NCI-H345 treated with DMSO at 0.1 percent for 48 hours (cell line): ENCODE results near the gene HORMAD2.
"Not testable (repeated sequence)": the region's sequence is repeated elsewhere in the genome, so short reads cannot be mapped to it uniquely, and the experiment has no call there.

ENCODE experiments used
- DNase-seq: peaks from one replicate; lab custom pipeline; 2025; ENCODE audit not compliant: unreplicated experiment; lab: John Stamatoyannopoulos, UW

The HORMAD2 gene

DNA sequence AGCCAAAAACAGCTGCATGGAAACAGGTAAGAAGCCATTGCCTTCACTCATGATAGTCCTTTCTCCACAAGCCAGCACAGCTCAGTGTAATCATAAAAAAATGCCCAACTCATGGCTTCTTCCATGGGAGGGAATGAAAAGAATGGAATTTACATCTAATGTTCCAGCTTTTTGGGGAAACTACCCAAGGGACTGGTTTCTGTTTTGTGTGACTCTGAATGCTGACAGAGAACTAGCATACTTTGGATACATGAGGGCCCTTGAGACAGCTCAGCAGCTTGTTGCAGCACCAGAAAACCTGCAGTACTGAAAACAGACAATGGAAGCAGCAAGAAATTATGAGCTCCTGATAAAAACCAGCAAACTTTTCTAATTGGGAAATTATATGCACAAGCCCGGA lies 24.2 kb upstream of the HORMAD2 start:
- DNase-seq, result no peak

- no peak for DNase-seq
Measured at GRCh38 chr22:30057375-30057774, 22.9 kb upstream of the HORMAD2 start.

GRCh38 chr22:30059346-30060020 lies 20.8 kb upstream of the HORMAD2 start:
- DNase-seq, result not testable (repeated sequence)

GRCh38 chr22:30061094-30061493 lies 19.2 kb upstream of the HORMAD2 start:
- DNase-seq, result not testable (repeated sequence)

DNA sequence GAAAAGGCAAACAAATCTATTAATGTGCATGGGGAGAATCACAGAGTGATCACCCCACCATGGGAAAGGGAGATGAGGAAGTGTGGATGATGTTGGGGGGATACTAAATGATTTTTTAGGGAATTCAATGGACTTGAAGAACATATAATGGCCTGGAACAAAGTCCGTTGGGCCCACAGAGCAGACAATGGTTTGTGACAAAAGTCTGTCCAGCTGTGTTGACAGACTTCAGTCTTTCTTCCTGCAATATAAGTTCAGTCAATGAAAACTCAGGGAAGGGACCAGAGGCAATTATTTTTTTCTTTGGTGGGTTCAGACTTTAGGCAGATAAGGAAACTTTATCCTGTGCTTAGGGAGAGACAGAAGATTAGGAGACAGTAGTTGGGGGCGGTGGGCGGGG lies 18.0 kb upstream of the HORMAD2 start:
- DNase-seq, result no peak

GRCh38 chr22:30062950-30063349 lies 17.3 kb upstream of the HORMAD2 start:
- no peak for DNase-seq

DNA sequence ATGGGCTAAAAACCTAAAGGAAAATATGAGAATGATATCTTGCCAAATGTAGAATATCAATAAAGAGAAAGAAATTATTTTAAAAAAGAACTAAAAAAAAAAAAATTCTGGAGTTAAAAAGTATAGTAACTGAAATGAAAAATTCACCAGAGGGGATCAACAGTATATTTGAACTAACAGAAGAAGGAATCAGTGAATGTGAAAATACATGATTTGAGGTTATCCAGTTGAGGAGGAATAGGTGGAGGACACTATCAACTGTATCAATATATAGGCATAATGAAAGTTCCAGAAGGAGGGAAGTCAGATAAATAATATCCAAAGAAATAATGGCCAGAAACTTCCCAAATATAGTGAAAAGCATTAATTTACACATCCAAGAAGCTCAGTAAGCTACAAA lies 16.1 kb upstream of the HORMAD2 start:
- DNase-seq, result no peak

GRCh38 chr22:30073743-30074142 lies 6.5 kb upstream of the HORMAD2 start:
- no peak for DNase-seq

GRCh38 chr22:30074147-30074546 lies 6.1 kb upstream of the HORMAD2 start:
- DNase-seq, result no peak

GRCh38 chr22:30074994-30075393 lies 5.3 kb upstream of the HORMAD2 start:
- no peak for DNase-seq

DNA sequence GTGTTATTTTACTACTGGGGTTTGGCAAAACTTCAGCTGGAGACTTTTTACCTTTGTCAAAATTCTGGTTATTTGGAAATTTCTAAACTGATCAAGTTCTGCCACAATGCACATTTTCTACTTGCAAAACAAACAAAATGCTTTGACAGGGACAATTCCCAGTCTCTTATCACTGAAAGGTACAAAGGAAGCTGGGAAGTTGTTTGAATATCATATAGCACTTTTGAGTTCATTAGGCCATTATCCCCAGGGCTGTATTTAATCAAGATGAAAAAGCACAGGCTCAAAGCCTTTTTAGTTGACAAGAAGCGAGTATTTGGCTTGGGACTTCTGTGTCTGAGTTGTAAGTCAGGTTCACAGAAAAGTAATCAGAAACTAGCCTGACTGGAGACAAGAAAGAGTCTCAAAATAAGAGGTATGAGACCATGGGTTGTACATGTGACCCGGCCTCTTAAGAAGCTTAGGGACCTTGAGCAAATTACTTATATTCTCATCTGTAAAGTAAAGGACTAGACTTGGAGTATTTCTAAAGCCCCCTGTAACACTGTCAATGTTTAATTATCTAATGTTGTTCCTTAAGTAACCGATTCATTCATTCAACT lies 2.9 kb upstream of the HORMAD2 start:
- no peak for DNase-seq

- DNase-seq, result no peak
Measured at GRCh38 chr22:30078320-30079311, 1.6 kb upstream of the HORMAD2 start.

GRCh38 chr22:30080805-30081204 lies 541 bp downstream of the HORMAD2 start:
- no peak for DNase-seq

DNA sequence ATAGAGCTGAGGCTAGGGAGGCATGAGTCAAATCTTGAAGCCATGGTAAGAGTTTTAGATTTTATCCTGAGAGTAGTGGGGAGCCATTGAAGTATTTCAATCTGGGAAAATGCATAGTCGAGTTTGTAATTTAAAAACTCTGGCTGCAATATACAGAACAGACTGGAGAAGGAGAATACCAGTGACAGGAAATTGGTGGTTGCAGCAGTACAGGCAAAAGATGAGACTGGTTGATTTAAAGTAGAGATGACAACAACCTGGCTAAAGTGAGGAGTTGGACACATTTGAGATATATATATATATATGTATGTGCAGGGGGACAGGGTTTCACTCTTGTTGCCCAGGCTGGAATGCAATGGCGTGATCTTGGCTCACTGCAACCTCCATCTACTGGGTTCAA lies 6.2 kb downstream of the HORMAD2 start:
- DNase-seq, result no peak

GRCh38 chr22:30087037-30087436 lies 6.8 kb downstream of the HORMAD2 start:
- not testable (repeated sequence) for DNase-seq

- DNase-seq, result no peak
Measured at GRCh38 chr22:30087611-30088010, 7.3 kb downstream of the HORMAD2 start.

DNA sequence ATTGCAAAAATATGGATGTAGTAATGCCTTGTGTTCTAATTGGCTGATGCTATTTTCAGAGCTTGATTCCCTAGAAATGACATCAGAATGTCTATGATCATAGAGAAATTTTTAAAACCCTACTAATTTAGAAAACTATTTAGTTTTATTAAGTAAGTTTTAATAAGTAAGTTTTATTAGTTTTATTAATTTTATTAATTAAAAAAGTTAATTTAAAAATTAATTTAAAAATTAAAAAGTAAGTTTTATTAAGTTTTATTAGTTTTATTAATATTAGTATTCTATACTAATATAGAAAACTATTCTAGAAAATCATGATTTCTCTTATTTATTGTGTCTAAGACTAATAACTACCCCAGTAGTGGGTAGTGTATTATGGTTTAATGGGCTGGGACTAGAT lies 8.2 kb downstream of the HORMAD2 start:
- no peak for DNase-seq

DNA sequence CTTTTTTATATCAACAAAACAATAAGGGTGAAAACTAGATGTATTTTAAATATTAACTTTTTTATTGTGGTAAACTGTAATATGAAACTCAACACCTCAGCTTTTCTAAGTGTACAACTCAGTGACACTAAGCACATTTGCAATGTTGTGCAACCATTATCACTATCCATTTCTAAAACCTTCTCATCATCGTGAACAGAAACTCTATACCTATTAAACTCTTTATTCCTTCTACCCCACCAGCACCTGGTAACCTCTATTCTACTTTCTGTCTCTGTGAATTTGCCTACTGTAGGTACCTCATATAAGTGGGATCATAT lies 9.4 kb downstream of the HORMAD2 start:
- no peak for DNase-seq

GRCh38 chr22:30092686-30093085 lies 12.4 kb downstream of the HORMAD2 start:
- DNase-seq, result no peak

DNA sequence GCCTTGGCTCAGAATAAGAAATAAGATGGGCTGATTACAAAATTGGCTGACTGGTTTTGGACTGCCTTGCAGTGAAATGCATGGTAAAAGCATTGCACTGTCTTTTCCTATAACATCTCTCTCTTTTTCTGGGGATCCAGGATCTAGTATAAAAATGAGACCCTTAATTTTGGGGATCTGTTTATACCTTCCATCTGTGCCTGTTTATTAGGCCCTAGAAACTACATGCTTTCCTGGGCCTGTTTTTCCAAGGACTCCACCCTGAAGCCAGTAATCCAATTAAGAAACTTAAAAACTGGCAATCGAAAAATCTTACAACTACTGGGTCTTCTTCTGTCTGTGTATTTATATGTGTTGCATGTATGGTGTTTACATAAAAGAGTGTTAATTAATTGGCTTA lies 14.5 kb downstream of the HORMAD2 start:
- no peak for DNase-seq

DNA sequence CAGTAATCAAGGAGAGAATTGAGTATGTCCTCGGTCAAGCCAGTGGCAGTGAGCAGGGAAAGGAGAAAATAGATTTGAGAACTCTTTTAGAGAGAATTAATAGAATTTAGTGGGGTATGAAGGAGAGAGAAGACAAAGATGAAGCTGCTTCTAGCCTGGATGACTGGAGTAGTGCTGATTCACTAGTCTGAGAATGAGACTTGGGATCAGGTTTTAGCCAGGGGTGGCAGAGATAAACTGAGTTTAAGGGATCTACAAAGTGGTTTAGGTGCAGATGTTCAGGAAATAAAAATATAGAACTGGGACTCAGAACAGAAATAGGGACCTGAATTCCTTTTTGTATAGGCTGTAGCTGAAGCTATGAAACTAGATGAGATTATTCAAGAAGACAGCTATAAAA lies 17.6 kb downstream of the HORMAD2 start:
- no peak for DNase-seq

- DNase-seq, result not testable (repeated sequence)
Measured at GRCh38 chr22:30100770-30101169, 20.5 kb downstream of the HORMAD2 start.
